LHCN-M2 (cell line): Measurements from ENCODE around the gene STXBP6. TPM values are rescaled to one million over a fixed set of nuclear protein-coding genes. Genes with fewer than 3 reads are reported as not detected.
A peak's percentile ranks its signal among the peaks of the same experiment; 100 is the strongest.
"Not testable (repeated sequence)": the region's sequence is repeated elsewhere in the genome, so short reads cannot be mapped to it uniquely, and the experiment has no call there.

ENCODE experiments used
- DNase-seq: peaks from one replicate; pipeline ENCODE4 v3.0.0-alpha.2; 2012; ENCODE audit warnings: low read depth
- total RNA-seq: library from RNA; depleted of rRNA; stranded (reverse); fragments of >200 nt; gene quantifications from 2 replicates; pipeline ENCODE4 v1.2.3, GENCODE V29; 2014

Gene STXBP6
- total RNA-seq, 1 experiment from 2014 or later: 40.2 TPM

DNA sequence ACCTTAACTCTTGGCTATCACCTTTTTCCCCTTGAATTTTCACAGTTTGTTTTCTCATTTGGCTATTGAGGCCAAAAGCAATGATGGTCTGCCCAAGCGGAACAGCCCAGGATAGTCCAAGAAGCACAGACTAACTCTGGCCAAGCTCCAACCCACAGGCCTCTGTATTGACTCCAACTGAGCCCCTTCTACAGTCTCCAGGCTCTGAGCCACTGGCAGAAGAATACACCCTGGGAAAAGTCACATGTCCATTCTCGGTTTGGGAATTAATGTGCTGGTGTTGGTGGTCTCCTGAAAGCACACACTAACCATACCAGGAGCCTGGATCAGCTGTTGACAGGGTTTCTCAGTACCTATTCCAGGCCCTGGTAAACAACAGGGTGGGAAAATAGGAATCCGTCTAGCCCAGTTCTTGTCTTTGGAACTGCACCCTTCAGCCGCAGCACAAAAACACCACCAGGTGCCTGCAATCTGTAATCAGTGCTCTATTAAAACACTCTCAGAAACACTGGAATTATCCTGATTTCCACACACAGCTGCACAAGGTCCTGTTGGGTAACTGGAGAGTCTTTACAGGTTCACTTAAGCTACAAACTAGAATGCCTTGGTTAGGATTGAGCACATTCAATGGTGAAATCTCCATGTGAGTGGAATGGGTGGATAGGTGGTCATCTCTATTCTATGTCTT is 63.6 kb downstream of the STXBP6 start:
- no peak for DNase-seq

DNA sequence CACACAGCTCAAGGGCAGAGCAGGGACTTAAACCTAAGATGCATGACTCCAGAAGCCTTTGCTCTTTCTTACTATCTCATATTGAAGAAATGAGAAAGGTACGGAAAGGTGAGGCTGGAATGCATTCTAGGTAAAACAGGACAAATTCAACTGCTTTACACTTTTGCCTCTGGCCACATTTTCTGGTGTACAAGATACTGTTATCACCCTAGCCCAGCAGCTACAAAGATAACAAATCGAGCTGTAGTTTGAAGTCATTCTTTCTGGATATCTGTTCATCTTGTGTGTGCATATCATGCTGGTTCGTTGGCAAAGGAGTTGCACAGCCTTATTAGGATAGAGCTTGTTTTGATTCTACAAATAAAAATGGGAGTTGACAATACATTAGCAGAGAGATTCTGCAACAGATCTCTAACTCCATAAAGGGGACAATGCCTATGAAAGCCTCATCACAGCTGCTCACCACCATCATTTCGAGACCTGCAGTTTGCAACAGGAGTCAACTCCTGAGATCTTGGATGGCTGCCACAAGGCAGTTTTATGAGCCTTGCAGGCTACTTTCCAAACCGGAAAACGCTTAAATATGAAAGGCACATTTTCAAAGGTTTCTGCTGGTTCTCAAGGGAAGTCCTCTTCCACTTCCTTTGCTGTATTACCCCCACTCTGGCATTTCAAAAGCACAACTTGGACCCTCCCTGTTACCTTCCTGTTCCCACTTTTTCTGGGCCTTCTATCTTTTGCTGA is 64.9 kb downstream of the STXBP6 start:
- DNase-seq: no peak

DNA sequence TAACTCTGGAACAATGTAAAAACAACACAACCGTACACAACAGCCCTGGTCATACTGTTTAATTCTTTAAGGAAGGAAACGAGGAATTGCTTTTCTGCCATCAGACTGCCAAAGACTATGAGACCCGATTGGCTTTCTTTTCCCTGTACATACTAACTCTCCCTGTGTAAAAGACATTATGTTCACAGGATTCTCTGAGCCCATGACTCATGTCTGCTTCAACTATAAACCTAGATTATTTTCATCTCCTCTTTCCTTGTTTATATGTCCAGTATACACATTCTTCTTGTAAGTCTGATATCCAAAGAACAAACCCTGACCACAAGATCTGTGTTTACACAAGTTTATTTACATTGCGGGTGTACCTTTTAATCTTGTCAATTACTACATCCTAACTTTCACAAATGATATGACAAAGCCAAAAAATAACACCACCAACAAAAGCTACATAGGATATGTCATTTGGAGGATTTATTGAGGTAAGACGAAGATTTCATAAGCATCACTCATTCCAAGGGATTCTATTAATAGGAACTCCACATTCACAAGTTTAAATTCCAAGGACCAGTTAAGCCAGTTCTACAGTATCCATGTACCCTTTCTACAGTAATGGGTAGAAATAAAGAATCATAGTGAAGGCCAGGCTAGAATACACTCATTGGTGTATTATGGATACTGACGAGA is 67.3 kb downstream of the STXBP6 start:
- peak; percentile 88 for DNase-seq

DNA sequence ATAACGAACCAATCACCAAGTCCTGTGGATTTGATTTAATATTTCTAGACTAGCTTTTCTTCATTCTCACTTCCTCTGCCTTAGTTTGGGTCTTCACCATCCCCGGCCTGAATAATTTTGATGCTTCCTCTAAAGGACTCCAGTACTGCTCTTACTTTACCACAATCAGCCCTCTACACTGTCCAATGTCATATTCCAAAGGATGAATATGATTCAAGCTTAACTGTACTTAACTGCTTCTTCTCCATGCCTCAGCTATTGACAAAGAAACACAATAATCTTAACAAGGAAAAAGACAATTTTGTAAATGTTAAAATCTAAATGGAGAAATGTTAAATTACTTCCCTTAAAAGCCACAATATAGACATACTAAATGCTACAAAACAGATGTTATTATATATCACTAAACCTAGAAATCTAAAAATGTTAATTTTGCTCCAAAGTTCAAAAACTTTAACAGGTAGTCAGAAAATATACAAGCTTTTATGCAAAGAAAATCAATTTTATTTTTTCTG is 70.2 kb downstream of the STXBP6 start:
- DNase-seq: no peak

DNA sequence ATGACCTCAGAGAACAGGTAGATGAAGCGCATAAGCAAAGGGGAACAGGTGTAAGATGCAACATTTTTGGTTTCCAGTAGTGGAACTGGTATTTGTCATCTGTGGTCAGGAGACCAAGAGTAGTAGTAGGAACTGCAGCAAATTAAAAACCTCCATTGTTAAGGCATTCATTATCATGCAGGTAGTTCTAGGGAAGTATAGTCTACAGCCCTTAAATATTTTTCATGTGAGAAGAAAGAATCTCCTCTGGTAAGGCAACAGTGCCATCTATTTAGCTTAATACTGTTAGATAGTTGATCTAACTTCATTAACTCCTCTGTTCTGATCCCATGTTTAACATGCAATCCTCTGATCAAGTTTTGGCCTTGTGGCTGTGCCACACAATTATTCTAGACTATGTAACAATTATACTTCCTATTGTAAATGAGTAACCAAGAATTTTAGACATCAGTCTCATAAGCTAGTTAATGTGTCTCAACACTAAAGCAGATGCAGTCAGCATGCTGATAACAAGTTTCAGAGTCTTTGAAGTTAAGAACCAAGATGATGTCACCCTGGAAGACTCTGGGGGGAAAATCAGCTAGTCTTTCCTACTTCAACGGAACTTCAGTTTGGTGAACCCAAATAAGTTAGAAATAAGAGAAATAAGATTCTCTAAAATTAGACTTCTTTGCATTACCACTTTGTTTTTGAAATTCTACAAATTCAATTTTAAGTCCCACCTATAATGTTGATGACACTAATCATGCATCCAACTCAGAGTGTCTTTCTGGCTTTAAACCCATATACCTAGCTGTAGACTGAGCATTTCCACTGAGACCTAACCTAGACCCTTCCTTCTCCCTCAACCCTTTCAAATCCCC is 70.9 kb downstream of the STXBP6 start:
- DNase-seq: no peak

DNA sequence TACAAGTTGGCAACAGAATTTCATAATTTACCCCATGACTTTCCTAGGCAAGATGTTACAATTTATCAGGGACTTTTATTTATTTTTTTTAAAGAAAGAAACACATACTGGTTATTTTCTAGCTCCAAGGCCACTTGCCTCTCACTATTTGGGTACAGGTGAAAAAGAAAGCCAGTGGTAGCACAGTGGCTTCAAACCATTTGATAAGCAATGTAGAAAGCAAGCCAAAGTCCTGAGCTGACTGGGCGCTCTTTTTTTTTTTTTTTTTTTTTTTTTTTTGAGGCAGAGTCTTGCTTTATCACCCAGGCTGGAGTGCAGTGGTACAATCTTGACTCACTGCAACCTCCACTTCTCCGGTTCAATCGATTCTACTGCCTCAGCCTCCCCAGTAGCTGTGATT is 73.3 kb downstream of the STXBP6 start:
- DNase-seq: no peak

DNA sequence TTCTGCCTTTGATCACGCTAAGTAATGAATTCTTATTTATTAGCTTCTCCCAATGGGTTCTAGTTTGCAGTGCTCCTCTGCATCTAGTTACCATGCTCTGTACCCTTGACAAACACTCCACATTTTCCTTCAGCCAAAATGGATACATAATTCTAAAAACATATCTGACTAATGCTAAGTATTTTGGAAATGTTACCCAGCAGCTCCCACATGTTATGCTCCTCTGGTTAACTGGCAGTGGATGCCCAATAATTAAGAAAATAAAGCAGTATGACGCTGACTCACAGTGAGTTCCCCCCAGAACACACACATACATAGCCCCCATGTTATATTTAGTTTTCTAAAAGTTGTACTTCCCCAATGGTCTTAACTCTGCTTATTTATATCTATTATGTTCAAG is 74.6 kb downstream of the STXBP6 start:
- DNase-seq: no peak

DNA sequence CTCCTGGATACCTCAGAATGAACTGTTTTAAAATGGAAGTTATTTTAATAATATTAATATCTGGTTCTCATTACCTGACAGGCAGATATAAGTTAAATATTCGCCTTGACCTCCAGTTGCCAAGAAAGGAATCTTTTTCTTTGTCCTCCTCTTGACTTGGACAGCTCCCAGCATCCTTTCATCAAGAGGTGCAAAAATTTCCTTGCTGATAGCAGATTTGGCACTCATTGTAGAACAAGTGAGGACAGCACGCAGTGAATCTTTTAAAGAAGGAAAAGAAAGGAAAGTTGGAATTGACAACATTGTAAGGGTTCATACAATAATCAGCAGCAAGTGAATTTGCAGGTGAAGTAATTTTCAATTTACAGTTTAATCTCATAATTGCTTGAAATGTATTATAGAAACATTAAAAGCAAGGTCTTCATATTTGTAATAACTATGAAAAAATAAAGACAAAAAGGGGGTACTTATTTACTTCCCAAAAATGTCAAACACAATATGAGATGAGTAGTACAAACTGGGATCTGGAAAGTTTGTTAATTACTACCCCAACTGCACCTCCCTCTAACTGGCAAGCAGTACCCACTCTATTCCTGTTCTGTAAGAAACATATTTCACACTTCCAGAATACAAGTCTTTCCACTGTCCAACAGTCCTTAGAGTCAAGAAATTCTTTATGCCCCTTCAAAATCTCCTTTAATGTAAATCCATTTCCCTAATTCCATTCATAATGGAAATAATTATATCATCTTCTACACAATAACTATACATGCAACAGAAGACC is 75.2 kb downstream of the STXBP6 start:
- DNase-seq: no peak

DNA sequence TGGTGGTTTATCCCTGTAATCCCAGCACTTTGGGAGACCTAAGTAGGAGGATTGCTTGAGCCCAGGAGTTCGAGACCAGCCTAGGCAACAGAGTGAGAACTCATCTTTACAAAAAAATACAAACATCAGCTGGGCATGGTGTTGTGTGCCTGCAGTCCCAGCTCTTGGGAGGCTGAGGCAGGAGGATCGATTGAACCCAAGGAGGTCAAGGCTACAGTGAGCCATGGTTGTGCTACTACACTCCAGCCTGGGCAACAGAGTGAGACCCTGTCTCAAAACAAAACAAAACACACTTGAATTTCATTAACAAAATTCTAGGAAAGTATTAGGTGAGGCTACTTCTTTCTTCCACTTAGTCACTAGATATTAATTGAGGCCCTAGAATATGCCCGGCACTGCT is 77.1 kb downstream of the STXBP6 start:
- no peak for DNase-seq

DNA sequence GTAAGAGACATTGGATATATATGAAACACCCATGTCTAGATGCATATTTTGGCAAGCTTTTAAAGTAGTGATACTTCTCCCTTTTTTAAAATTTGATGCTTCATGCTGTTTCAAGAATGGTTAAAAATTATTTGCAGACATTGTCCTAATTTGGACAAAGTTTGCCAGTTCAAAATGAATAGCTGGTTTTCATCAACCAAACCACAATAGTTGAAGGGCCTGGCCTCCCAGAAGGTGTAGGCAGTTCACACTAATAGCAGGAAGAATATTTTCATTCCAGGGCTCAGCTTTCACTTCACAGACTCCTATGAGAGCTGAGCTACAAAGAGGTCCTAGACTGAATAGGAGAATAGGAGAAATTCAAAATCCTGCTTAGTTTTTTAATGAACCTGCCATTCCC is 78.7 kb downstream of the STXBP6 start:
- DNase-seq: no peak

DNA sequence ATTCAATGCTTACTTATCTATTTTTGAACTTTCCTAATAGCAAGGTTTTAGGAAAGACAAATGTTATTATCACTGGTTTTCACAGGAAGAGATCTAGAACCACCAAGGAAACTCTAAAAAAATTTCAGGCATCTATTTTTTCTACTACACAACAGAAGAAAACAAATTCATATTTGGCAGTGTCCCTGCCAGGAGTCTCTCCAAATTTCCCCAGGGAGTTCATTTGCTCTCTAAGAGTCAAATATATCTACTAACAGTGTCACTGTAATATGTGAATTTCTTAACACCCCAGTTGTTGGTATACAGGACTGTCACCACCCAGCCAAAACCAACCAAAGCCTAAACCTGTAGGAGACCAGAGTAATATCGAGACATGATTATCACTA is 83.4 kb downstream of the STXBP6 start:
- no peak for DNase-seq

DNA sequence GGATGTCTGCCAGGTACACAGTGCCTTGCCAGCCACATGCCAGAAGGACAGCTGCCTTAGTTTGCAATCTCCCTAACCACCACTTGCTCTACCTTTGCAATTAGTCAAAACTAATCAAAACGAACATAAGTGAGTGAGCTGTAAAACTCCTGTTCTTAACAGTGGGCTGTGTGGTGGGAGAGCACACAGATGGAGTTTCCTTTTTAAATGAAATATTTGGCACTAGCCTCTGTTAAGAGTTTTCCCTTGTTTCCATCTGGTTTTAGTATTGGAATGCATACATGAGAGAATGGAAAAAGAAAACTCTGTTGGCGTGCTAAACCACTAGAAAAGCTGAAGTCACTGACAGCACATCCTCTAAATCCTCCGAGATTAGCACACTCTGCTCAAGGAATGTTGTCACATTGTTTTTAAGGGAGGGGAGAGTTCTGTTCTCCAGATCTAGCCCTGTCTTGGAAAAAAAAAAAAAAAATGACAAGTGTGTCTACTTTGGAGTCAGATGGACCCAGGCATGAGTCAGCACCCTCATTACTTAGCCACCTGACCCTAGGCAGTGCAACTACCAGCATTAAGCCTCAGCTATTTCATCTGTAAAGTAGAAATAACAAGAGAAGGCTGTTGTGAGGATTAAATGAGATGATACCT is 83.9 kb downstream of the STXBP6 start:
- DNase-seq: peak; percentile 92

DNA sequence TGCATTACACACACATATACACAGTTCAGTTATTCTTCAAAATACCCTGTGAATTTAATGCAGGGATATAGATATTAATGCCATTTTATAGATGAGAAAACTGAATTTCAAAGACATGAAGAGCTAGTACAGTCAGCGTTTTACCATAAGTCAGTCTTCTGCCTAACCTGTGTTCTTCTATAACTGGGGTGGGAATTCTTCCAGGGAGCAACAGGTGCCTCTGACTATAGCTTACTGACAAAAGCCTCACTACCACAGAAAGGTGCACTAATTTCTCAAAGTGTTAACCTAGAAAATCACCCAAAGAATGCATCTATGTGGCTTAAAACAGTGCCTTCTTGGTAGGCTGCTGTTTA is 84.4 kb downstream of the STXBP6 start:
- DNase-seq: no peak

DNA sequence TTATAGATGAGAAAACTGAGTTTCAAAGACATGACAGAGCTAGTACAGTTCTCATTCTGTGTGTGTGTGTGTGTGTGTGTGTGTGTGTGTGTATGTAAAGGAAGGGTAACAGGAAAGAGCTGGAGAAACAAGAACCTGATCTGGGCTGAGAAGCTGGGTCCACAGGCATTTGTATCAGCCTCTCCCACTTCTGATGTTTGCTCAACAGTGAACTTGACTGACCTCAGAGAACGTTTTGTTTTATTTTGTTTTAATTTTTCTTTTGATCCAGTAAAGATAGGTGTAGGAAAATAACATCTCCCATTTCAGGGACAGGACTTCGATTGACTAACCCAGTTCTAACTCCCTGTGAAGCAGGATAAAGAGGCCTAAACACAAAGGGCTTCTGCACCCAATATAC is 85.4 kb downstream of the STXBP6 start:
- DNase-seq: no peak

DNA sequence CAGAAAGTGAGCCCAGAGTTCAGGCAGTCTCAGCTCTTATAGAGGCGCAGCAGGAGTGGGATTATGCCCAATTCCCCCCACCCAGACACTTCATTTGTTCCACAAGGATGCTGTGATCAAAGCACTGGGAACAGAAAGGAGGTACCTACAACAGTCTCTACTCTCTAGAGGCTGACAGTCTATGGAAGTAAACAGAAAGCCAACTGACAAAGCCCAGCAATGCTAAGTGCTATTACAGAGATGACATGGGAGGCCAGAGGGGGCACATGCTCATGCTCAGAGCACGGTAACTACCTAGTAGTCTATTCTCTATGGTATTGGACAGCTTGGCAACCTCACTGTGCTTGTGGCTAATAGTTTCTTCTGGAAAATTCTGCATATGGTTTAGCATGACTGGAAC is 85.9 kb downstream of the STXBP6 start:
- no peak for DNase-seq

DNA sequence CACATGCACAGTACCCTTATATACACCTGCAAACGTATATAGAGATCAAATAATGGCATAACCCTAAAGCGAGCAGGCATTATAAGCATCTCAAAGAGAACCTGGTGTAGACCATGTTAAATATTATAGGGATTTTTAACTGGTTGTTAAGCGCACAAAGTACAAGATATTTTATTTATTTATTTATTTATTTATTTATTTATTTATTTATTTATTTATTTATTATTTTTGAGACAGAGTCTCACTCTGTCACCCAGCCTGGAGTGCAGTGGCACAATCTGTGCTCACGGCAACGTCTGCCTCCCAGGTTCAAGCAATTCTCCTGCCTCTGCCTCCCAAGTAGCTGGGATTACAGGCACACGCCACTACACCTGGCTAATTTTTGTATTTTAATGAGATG is 87.8 kb downstream of the STXBP6 start:
- not testable (repeated sequence) for DNase-seq

DNA sequence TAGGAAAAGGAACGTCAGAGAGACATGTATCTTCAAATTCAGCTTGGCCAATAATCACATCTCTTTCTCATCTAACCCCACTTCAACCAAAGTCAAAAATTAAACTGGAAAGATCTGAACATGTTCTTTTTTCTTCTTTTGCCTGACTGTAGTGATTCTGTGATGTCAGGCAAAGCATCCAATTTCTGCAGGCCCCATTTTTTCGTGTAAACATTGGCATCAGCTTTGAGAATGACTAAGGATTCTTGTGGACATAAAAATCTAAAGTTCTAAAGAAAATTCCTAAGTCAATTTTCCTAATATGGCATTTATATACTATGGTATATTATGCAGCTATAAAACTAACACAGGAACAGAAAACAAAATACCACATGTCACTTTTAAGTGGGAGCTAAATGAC is 89.1 kb downstream of the STXBP6 start:
- peak; percentile 15 for DNase-seq

DNA sequence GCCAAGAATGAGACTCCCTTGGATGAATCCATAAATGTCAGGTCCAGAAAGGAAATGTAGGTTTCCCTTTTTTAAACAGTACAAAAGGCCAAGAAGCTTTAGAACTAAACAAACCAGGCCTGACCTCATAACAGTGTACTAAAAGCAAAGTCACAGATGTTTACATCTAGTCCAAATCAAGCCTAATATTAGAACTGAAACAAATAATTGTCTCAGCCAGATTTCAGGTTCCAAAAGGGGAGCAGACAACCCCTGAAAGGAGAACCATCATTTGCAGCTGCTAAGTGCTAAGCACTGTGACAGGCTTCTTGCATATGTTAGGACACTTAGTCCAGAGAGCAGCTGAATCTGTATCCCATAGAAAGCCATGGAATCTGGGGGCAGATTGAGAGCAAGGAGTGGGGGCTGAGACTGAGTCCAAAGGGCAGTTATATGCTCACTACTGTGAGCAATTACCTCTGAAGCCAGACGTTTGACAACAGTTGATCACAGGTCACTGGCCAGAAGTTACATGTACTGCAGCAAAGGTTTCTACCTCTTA is 90.1 kb downstream of the STXBP6 start:
- peak; percentile 15 for DNase-seq

DNA sequence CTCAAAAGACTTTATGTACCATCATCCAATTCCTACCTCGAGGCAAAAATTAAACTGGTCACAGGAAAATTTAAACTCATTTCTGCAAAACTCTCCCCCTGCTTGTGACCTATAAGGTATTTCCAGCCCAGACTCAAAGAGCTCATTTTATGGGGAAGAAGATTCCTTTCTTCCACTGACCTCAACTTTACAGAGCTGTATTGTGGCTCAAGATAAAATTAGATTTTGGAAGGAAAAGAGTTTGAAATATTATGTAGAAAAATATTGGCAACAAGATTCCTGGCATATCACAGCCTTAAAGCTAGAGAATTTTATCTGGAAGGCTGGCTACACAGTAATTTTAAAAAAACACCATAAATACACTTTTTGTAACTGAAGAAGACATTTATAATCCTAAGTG is 91.7 kb downstream of the STXBP6 start:
- peak; percentile 19 for DNase-seq

DNA sequence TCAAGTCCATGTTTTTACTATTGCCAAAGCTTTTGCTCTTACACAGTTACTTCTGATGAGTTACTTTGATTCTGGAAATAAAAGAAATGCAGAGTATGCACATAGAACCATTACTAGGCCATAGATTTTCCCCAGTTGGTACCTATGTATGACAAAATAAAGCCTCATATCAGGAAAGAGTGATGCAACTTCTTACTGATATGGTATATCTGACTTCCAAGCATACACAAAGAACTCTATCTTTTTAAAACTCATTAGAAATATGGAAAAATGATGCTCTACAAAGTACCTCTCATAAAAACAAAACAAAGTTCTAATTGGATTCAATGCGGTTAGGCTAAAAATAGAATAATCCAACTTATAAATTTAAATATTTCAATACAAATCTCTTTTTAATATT is 92.1 kb downstream of the STXBP6 start:
- no peak for DNase-seq
